NT2/D1 (cell line): ENCODE data around the gene MRPS6.

Experiments used
- SUZ12 ChIP-seq: IDR thresholded peaks from 2 replicates; pipeline ENCODE4 v1.6.1; 2011; ENCODE audit not compliant: insufficient read length, insufficient read depth; ENCODE audit errors: extremely low read depth
- YY1 ChIP-seq: IDR thresholded peaks from 2 replicates; pipeline ENCODE4 v1.6.1; 2011; ENCODE audit not compliant: insufficient read length, insufficient read depth
- ZNF274 ChIP-seq: IDR thresholded peaks from 2 replicates; pipeline ENCODE4 v1.6.1; 2011; ENCODE audit warnings: mild to moderate bottlenecking, low read depth, low read length

GRCh38 chr21:34112316-34113033 lies 39.1 kb downstream of the MRPS6 start:
- TF ChIP-seq SUZ12 (no peak), ZNF274 (no peak), YY1 (no peak)
